Middle frontal gyrus (tissue), 1 donor: Measurements from ENCODE around the gene AK9.
"Not testable (repeated sequence)": the region's sequence is repeated elsewhere in the genome, so short reads cannot be mapped to it uniquely, and the experiment has no call there.

Experiments used
- DNase-seq: peaks from one replicate; pipeline ENCODE4 v3.0.0-alpha.2; 2015; ENCODE audit warnings: low spot score; ENCODE audit errors: extremely low spot score

Gene AK9

DNA sequence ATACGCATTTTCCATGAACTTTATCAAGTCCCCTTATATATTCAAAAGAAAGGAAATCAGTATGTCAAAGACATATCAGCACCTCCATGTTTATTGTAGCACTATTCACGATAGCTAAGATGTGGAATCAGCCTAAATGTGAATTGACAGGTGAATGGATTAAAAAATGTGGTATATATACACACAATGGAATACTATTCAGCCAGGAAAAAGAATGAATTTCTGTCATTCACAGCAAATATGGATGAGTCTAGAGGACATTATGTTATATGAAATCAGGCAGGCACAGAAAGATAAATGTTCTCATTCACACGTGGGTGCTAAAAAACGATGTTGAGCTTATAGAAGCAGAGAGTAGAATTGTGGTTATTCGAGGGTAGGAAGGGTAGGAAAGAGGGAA is 5.4 kb upstream of the AK9 start:
- no peak for DNase-seq

- DNase-seq = no peak
Measured at GRCh38 chr6:109695468-109695867, 4.5 kb upstream of the AK9 start.

GRCh38 chr6:109693111-109693510 is 2.1 kb upstream of the AK9 start:
- no peak for DNase-seq

DNA sequence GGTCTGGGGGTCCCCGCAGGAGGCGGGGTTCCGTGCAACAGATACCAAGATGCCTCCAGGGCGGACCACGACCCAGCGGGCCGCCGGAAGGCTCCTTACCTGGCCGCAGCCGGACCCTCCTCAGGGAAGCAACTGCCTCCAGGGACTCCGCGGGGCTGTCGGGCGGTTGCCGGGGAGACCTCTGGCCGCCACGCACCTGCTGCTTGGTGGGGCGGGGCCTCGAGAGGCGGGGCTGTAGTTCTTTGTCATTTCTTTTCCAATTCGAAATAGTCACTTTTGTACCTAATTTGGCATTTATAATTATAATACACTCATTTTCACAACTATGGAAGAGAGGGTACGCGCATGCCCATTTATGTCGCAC is 647 bp downstream of the AK9 start:
- no peak for DNase-seq

DNA sequence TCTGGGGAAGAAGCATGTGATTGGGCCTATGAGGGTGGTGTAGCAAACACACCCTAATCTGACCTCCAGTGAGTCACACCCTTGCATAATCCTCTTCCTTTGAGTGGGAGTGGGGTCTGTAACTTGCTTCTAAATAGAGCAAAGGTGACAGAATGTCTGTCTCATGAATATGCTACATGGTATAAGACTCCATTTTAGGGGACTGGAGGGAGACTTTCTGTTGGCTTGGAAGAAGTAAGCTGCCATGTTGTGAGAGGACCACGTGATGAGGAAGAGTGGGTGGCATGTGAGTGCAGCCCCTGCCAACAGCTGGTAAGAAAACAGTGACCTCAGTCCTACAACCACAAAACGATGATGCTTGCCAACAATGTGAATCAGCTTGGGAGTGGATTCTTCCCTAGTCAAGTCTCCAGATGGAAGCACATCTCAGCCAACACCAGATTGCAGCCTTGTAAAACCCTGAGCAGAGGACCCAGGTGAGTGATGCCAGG is 3.7 kb downstream of the AK9 start:
- DNase-seq = no peak

GRCh38 chr6:109686566-109687265 is 4.3 kb downstream of the AK9 start:
- no peak for DNase-seq

DNA sequence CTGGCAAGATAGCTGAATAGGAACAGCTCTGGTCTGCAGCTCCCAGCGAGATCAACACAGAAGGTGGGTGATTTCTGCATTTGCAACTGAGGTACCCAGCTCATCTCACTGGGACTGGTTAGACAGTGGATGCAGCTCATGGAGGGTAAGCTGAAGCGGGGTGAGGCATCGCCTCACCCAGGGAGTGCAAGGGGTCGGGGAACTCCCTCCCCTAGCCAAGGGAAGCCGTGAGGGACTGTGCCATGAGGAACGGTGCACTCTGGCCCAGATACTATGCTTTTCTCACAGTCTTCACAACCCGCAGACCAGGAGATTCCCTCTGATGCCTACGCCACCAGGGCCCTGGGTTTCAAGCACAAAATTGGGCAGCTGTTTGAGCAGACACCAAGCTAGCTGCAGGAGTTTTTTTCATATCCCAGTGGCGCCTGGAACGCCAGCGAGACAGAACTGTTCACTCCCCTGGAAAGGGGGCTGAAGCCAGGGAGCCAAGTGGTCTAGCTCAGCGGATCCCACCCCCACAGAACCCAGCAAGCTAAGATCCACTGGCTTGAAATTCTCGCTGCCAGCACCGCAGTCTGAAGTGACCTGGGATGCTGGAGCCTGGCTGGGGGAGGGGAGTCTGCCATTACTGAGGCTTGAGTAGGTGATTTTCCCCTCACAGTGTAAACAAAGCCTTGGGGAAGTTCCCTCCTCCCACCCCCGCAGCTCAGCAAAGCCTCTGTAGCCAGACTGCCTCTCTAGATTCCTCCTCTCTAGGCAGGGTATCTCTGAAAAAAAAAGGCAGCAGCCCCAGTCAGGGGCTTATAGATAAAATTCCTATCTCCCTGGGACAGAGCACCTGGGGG is 12.1 kb downstream of the AK9 start:
- DNase-seq = not testable (repeated sequence)

- DNase-seq = no peak
Measured at GRCh38 chr6:109678240-109678639, 12.8 kb downstream of the AK9 start.

- no peak for DNase-seq
Measured at GRCh38 chr6:109676724-109677123, 14.3 kb downstream of the AK9 start.

DNA sequence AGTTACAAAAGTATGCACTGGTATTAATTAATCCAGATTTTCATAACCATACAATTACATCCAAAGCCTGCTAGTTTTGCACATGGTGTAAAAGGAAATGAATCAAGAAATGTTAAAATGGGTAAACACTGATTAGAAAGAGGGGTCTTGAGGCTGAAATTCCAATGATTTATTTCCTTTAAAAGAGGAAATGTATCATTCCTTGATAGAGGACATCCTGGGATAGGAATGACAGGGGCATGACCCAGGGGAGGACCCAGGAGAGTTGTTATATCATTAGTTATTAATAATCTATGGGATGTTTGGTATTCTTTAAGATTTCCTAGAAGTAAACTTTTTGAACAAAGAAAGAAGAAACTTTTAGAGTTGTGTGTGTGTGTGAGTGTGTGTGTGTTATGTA is 18.2 kb downstream of the AK9 start:
- DNase-seq = no peak

DNA sequence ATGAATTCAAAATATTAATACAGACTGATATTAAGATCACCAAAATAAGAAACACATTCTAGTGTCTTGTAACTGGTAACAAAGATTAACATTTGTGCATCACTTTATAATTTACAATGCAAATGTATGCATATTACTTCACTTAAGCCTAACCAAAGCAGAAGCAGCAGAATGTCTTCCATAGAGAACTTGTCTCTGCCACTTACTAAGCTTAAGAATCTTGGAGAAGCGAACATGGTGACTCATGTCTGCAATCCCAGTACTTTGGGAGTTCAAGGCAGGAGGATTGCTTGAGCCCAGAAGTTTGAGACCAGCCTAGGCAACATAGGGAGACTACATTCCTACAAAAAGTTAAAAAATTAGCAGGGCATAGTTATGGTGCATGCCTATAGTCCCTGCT is 18.8 kb downstream of the AK9 start:
- no peak for DNase-seq

GRCh38 chr6:109671733-109672132 is 19.3 kb downstream of the AK9 start:
- no peak for DNase-seq

DNA sequence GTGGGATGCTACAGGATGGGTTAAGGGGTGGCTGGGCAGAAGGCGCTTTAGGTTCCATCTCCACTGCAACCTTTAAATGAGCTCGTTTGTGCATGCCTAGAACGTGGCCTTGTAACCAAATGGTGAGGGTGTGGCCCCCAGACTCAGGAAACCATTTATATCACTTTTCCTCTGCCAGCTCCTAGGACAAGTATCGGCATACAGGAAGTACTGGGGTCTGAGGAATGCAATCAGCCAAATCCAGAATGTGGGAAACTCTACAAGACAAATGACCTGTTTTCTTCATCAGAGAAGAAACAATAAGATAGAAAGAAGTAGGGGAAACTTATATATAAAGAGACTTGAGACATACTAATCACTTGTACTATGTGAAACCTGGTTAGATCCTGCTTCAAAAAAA is 21.2 kb downstream of the AK9 start:
- DNase-seq = no peak

- DNase-seq = no peak
Measured at GRCh38 chr6:109662192-109662591, 28.8 kb downstream of the AK9 start.

GRCh38 chr6:109660526-109661320 is 30.3 kb downstream of the AK9 start:
- no peak for DNase-seq

GRCh38 chr6:109655761-109656262 is 35.2 kb downstream of the AK9 start:
- DNase-seq = no peak

- no peak for DNase-seq
Measured at GRCh38 chr6:109653264-109653663, 37.7 kb downstream of the AK9 start.

DNA sequence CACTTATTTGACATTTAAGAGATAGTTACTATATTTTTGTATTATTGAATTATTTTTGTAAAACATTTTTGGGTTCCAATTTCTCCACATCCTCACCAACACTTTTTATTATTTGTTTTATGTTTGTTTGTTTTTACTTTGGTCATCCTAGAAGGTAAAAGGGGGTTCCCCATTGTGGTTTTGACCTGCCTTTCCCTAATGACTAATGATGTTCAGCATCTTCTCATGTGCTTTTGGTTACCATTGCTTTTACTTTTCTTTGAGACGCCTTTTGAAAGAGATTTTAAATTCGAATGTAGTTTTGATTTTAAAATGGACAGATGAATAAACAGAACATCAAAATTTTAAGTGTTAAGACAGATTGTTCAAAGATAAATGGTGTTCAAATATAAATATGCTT is 46.9 kb downstream of the AK9 start:
- DNase-seq = no peak

GRCh38 chr6:109632405-109632804 is 58.6 kb downstream of the AK9 start:
- DNase-seq = no peak

DNA sequence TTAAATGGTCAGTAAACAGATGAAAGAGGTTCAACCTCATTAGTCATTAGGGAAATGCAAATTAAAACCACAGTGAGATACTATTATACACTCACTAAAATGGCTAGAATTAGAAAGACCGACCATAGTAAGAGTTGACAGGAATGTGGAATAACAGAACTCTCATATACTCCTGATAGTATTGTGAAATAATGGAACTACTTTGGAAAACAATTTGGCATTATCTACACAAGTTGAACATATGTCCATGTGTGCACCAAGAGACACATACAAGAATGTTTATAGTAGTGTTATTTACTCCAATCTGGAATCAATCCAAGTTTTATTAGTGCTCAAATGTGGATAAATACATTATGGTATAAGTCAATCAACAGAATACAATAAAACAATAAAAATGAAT is 59.6 kb downstream of the AK9 start:
- DNase-seq = no peak

DNA sequence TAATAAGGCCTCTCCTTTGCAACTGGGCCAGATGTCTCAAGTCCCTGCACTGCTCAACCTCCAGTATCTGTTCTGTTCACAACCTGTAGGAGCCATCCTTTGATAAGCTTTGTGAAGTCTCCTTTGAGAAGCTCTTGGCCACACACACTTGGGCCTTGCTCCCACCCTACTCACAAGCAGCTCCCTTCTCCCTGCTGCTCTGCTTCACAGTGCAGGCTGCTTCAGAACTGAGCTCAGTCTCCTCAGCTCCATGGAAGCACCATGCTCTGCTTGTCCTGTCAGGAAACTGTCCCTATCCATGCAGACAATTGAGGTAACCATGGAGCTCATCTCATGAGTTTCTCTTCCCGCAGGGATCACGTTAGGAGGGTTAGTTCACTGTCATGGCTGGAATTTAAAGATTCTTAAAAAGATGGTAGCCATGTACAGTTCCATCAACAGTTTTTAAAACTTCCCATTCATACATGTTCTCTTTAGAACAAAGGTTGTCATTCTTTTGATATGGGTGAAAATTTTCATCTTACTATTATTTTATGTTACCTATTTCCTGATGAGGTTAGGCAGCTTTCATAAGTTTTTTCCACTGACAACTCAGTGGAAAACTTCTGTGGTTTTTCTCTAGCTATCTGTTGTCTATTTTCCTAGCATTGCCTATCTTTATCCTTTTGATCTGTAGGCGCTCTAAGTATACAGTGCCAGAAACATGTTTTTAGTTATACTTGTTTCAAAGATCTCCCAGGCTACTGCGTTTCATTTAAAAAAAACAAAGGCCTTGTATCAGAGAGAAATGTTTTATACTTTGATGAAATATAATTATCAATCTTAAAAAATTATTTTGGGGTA is 62.6 kb downstream of the AK9 start:
- no peak for DNase-seq
